Rectal smooth muscle tissue (tissue), 1 donor: ENCODE data around the gene PDE6H.

Source experiments
- H3K27ac ChIP-seq: one replicate; pipeline ENCODE4 v1.7.0; 2013; ENCODE audit warnings: low read depth, low read length, inconsistent platforms
- H3K27me3 ChIP-seq: one replicate; pipeline ENCODE4 v1.7.0; 2013; ENCODE audit warnings: low read length; ENCODE audit not compliant: control insufficient read depth, insufficient read depth
- H3K36me3 ChIP-seq: one replicate; pipeline ENCODE4 v1.7.0; 2013; ENCODE audit warnings: low read length; ENCODE audit not compliant: control insufficient read depth, insufficient read depth
- H3K4me1 ChIP-seq: one replicate; pipeline ENCODE4 v1.7.0; 2013; ENCODE audit warnings: low read length; ENCODE audit not compliant: control insufficient read depth, insufficient read depth
- H3K4me3 ChIP-seq: one replicate; pipeline ENCODE4 v1.7.0; 2013; ENCODE audit warnings: low read length
- H3K9ac ChIP-seq: one replicate; pipeline ENCODE4 v1.7.0; 2013; ENCODE audit warnings: low read length

PDE6H gene

GRCh38 chr12:14938301-14938700 lies 34.5 kb upstream of the PDE6H start, which contains the start of gene ERP27:
Gene ERP27 (minus strand): TSS chr12:14938537. CDS start chr12:14938508, 29 bp downstream.
- no peak within 1 kb of the TSS for H3K4me3 ChIP-seq
- peaks cover 2% of the 10 kb centered on the region for H3K36me3 ChIP-seq
- H3K27ac ChIP-seq: no peak within 1 kb of the TSS
- no peak within 1 kb of the TSS for H3K9ac ChIP-seq
- H3K27me3 ChIP-seq: no peaks in the 10 kb centered on the region
- peaks cover 4% of the 10 kb centered on the region for H3K4me1 ChIP-seq

GRCh38 chr12:14941369-14941768 lies 31.5 kb upstream of the PDE6H start:
- H3K36me3 ChIP-seq: peaks cover 2% of the 10 kb centered on the region
- no peak overlapping the region for H3K9ac ChIP-seq
- H3K27me3 ChIP-seq: no peaks in the 10 kb centered on the region
- H3K27ac ChIP-seq: no peak overlapping the region
- peaks cover 4% of the 10 kb centered on the region for H3K4me1 ChIP-seq
- H3K4me3 ChIP-seq: no peak overlapping the region

GRCh38 chr12:14942196-14942931 lies 30.5 kb upstream of the PDE6H start:
- H3K27ac ChIP-seq: no peak overlapping the region
- peaks cover 2% of the 10 kb centered on the region for H3K36me3 ChIP-seq
- H3K4me1 ChIP-seq: no peaks in the 10 kb centered on the region
- no peak overlapping the region for H3K9ac ChIP-seq
- no peak overlapping the region for H3K4me3 ChIP-seq
- no peaks in the 10 kb centered on the region for H3K27me3 ChIP-seq

GRCh38 chr12:14946162-14946561 lies 26.7 kb upstream of the PDE6H start:
- no peak overlapping the region for H3K27ac ChIP-seq
- H3K4me1 ChIP-seq: peaks cover 9% of the 10 kb centered on the region

GRCh38 chr12:14946861-14947260 lies 26.0 kb upstream of the PDE6H start:
- Histone ChIP-seq H3K4me3 (no peak overlapping the region), H3K27ac (no peak overlapping the region), H3K36me3 (peaks cover 2% of the 10 kb centered on the region), H3K4me1 (peaks cover 11% of the 10 kb centered on the region), H3K9ac (no peak overlapping the region), H3K27me3 (no peaks in the 10 kb centered on the region)

More at GRCh38 chr12:14946162-14946561, 26.7 kb upstream of the PDE6H start:
- H3K9ac ChIP-seq: no peak overlapping the region
- H3K4me3 ChIP-seq: no peak overlapping the region
- peaks cover 2% of the 10 kb centered on the region for H3K36me3 ChIP-seq
- H3K27me3 ChIP-seq: no peaks in the 10 kb centered on the region

- peak overlapping the region; percentile 61 for H3K27ac ChIP-seq
- no peak overlapping the region for H3K4me3 ChIP-seq
- no peaks in the 10 kb centered on the region for H3K36me3 ChIP-seq
- no peak overlapping the region for H3K9ac ChIP-seq
- H3K27me3 ChIP-seq: no peaks in the 10 kb centered on the region
- H3K4me1 ChIP-seq: peaks cover 18% of the 10 kb centered on the region
These were observed 24.2 kb upstream of the PDE6H start for GRCh38 chr12:14948672-14949071.

- Histone ChIP-seq H3K27ac (no peak overlapping the region), H3K9ac (no peak overlapping the region), H3K4me3 (no peak overlapping the region), H3K4me1 (peaks cover 18% of the 10 kb centered on the region), H3K27me3 (no peaks in the 10 kb centered on the region), H3K36me3 (no peaks in the 10 kb centered on the region)
These were observed 23.2 kb upstream of the PDE6H start for GRCh38 chr12:14949631-14950030.

GRCh38 chr12:14950421-14950820 lies 22.4 kb upstream of the PDE6H start:
- H3K27me3 ChIP-seq: no peaks in the 10 kb centered on the region
- no peak overlapping the region for H3K9ac ChIP-seq
- H3K27ac ChIP-seq: no peak overlapping the region
- H3K4me3 ChIP-seq: no peak overlapping the region
- no peaks in the 10 kb centered on the region for H3K36me3 ChIP-seq
- peaks cover 18% of the 10 kb centered on the region for H3K4me1 ChIP-seq

GRCh38 chr12:14950982-14951746 lies 21.7 kb upstream of the PDE6H start:
- Histone ChIP-seq H3K36me3 (no peaks in the 10 kb centered on the region), H3K9ac (no peak overlapping the region), H3K27ac (no peak overlapping the region), H3K4me1 (peaks cover 18% of the 10 kb centered on the region), H3K4me3 (no peak overlapping the region), H3K27me3 (no peaks in the 10 kb centered on the region)

GRCh38 chr12:14951851-14952250 lies 21.0 kb upstream of the PDE6H start:
- Histone ChIP-seq H3K4me3 (no peak overlapping the region), H3K4me1 (peaks cover 18% of the 10 kb centered on the region), H3K9ac (no peak overlapping the region), H3K27ac (peak overlapping the region; percentile 25), H3K27me3 (no peaks in the 10 kb centered on the region), H3K36me3 (no peaks in the 10 kb centered on the region)

- Histone ChIP-seq H3K9ac (no peak overlapping the region), H3K27ac (peak overlapping the region; percentile 16), H3K27me3 (no peaks in the 10 kb centered on the region), H3K4me1 (peaks cover 18% of the 10 kb centered on the region), H3K4me3 (no peak overlapping the region), H3K36me3 (no peaks in the 10 kb centered on the region)
These were observed 20.4 kb upstream of the PDE6H start for GRCh38 chr12:14952299-14952921.

- H3K9ac ChIP-seq: no peak overlapping the region
- no peaks in the 10 kb centered on the region for H3K36me3 ChIP-seq
- H3K27ac ChIP-seq: no peak overlapping the region
- H3K4me1 ChIP-seq: peaks cover 20% of the 10 kb centered on the region
- H3K4me3 ChIP-seq: no peak overlapping the region
- H3K27me3 ChIP-seq: no peaks in the 10 kb centered on the region
These were observed 19.1 kb upstream of the PDE6H start for GRCh38 chr12:14953752-14954151.
